Lung (tissue), 12 donors: ENCODE measurements around the gene OPHN1. TPM values are rescaled to one million over a fixed set of nuclear protein-coding genes. Genes with fewer than 3 reads are reported as not detected.

Experiments used
- ATAC-seq: fragments of 200-7000 bp; cut with Tn5 transposase; one replicate; pipeline ENCODE4 v1.9.1; 2020; ENCODE audit warnings: moderate number of reproducible peaks; ENCODE audit not compliant: insufficient read depth, low FRiP score
- DNase-seq, 3 donors: peaks; one replicate each; pipeline ENCODE4 v3.0.0-alpha.2; 2013 to 2017
- H3K27ac ChIP-seq, 2 donors: one replicate each; pipeline ENCODE4 v1.5.1; 2013; ENCODE audit warnings: mild to moderate bottlenecking in 2 of 2, moderate library complexity in 2 of 2, control low read depth in 1 of 2, inconsistent platforms in 1 of 2, low read depth in 1 of 2, low read length in 1 of 2
- H3K27me3 ChIP-seq, 3 donors: one replicate each; pipeline ENCODE4 v1.5.1; 2013; ENCODE audit warnings: low read length in 2 of 3; ENCODE audit not compliant: control insufficient read depth in 3 of 3, insufficient read depth in 3 of 3
- H3K36me3 ChIP-seq, 4 donors: one replicate each; pipeline ENCODE4 v1.5.1; 2013; ENCODE audit warnings: low read length in 4 of 4, mild to moderate bottlenecking in 1 of 4, moderate library complexity in 1 of 4; ENCODE audit not compliant: control insufficient read depth in 4 of 4, insufficient read depth in 4 of 4
- H3K4me1 ChIP-seq, 5 donors: one replicate each; pipeline ENCODE4 v1.5.1; 2013; ENCODE audit warnings: low read length in 5 of 5, mild to moderate bottlenecking in 2 of 5, moderate library complexity in 1 of 5; ENCODE audit not compliant: control insufficient read depth in 5 of 5, insufficient read depth in 5 of 5
- H3K4me3 ChIP-seq: one replicate; pipeline ENCODE4 v1.5.1; 2013; ENCODE audit warnings: mild to moderate bottlenecking, control low read depth, moderate library complexity
- H3K9ac ChIP-seq, 2 donors: one replicate each; pipeline ENCODE4 v1.5.1; 2013; ENCODE audit warnings: low read length in 2 of 2, control low read depth in 1 of 2; ENCODE audit not compliant: insufficient read depth in 1 of 2
- H3K9me3 ChIP-seq, 4 donors: one replicate each; pipeline ENCODE4 v1.5.1; 2013; ENCODE audit warnings: low read length in 3 of 4, mild to moderate bottlenecking in 1 of 4, moderate library complexity in 1 of 4; ENCODE audit not compliant: control insufficient read depth in 4 of 4, insufficient read depth in 3 of 4
- CTCF ChIP-seq: IDR thresholded peaks from 2 replicates; pipeline ENCODE4 v1.5.1; 2012; ENCODE audit warnings: mild to moderate bottlenecking; ENCODE audit errors: control extremely low read depth, extremely low read depth
- WGBS, 2 donors: extraction: QIAGEN DNeasy Blood & Tissue Kit; methylation state at CpG; one replicate each; pipeline ENCODE4 v1.1.7; 2013; 5-methylcytosine and 5-hydroxymethylcytosine counted together
- polyA plus RNA-seq, 2 donors: library from polyadenylated mRNA; stranded (reverse); fragments of 200-250 nt; gene quantifications; one replicate each; pipeline ENCODE4 v1.2.1, GENCODE V29; 2013
- total RNA-seq, 2 donors: library from RNA; depleted of rRNA in 1 of 2; stranded (reverse); fragments of >200 nt in 1 of 2; gene quantifications; one replicate each; pipeline ENCODE4 v1.2.1, GENCODE V29; 2014 to 2021
- donor health status: control.
- donor health status: control.
- donor health status: Bipolar disorder and iron deficiency.
- donor health status: healthy.
- donor health status: DM: yes; HTN: yes; CAD: no.

OPHN1 gene
- total and polyA plus RNA-seq, 4 donors = 1.1 to 22.0 (median 6.8) TPM

- H3K36me3 ChIP-seq = peaks cover 0 to 2% (median 0%) of the 10 kb centered on the region in 4 donors
- peaks cover 0 to 3% (median 0%) of the 10 kb centered on the region in 3 donors for H3K27me3 ChIP-seq
- H3K9ac ChIP-seq = no peak overlapping the region
- no peak for ATAC-seq
- no peaks in the 10 kb centered on the region for H3K4me1 ChIP-seq
- no peaks in the 10 kb centered on the region for H3K9me3 ChIP-seq
- no peak overlapping the region for H3K4me3 ChIP-seq
- 82 to 96% methylated on average over 4 of the region's 4 CpGs for WGBS, 2 donors
- no peak overlapping the region for H3K27ac ChIP-seq
- DNase-seq = no peak
- no peak for TF ChIP-seq CTCF
Observed at GRCh38 chrX:68199062-68199848, 234.0 kb downstream of the OPHN1 start.

GRCh38 chrX:68196939-68197791 lies 236.1 kb downstream of the OPHN1 start:
- DNase-seq (peak; percentile 18 to 66 (median 55)), ATAC-seq (no peak)
- H3K36me3 ChIP-seq = peaks cover 0 to 3% (median 1%) of the 10 kb centered on the region in 4 donors
- H3K4me3 ChIP-seq = no peak overlapping the region
- peak; percentile 79 for TF ChIP-seq CTCF
- H3K9ac ChIP-seq = no peak overlapping the region
- H3K27ac ChIP-seq = no peak overlapping the region
- no peaks in the 10 kb centered on the region for H3K9me3 ChIP-seq
- H3K4me1 ChIP-seq = no peaks in the 10 kb centered on the region
- WGBS, 2 donors = 55 to 69% methylated on average over 5 of the region's 5 CpGs
- H3K27me3 ChIP-seq = peaks cover 0 to 3% (median 0%) of the 10 kb centered on the region in 3 donors

DNA sequence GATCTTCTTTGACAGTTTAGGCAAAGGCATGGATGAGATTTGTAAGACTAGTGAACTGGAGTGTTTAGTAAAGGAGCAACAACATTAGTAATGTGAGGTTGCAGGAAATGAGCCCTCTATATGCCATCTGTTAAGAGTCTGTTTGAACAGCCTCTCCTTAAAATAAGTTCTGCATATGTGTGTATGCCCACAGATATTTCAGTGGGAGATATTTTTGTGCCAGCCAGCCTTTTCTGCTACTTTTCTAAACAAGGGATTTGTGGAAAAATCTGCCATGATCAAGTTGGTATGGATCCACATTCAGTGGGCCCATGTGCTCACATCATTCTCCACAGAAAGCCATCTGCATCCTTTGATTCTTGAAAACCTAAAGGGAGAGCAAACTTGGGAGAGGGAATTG lies 237.7 kb downstream of the OPHN1 start:
- H3K36me3 ChIP-seq = peaks cover 0 to 3% (median 1%) of the 10 kb centered on the region in 4 donors
- H3K27me3 ChIP-seq = peaks cover 0 to 4% (median 0%) of the 10 kb centered on the region in 3 donors
- DNase-seq (no peak), ATAC-seq (no peak)
- H3K4me3 ChIP-seq = no peak overlapping the region
- H3K4me1 ChIP-seq = no peaks in the 10 kb centered on the region
- no peak overlapping the region for H3K9ac ChIP-seq
- TF ChIP-seq CTCF = no peak
- no peaks in the 10 kb centered on the region for H3K9me3 ChIP-seq
- no peak overlapping the region for H3K27ac ChIP-seq
